Psoas muscle (tissue), 8 donors: ENCODE measurements around the gene BBS12. TPM values are rescaled to one million over a fixed set of nuclear protein-coding genes. Genes with fewer than 3 reads are reported as not detected.

Source experiments
- ATAC-seq, 4 donors: fragments of 200-7000 bp; cut with Tn5 transposase; one replicate each; pipeline ENCODE4 v1.9.1; 2020; ENCODE audit warnings: moderate library complexity in 3 of 4, mild to moderate bottlenecking in 2 of 4
- DNase-seq, 2 donors: peaks; one replicate each; pipeline ENCODE4 v3.0.0-alpha.2; 2020
- H3K27ac ChIP-seq: fragments of 200-600 bp; one replicate; pipeline ENCODE4 v1.8.0; 2022
- H3K27me3 ChIP-seq, 3 donors: fragments of 200-600 bp in 1 of 3; one replicate each; pipeline versions ENCODE4 v1.6.1 to v1.8.0; 2013 to 2022; ENCODE audit warnings: low read length in 2 of 3, mild to moderate bottlenecking in 2 of 3, moderate library complexity in 1 of 3; ENCODE audit not compliant: insufficient read depth in 3 of 3
- H3K36me3 ChIP-seq, 2 donors: fragments of 200-600 bp in 1 of 2; one replicate each; pipeline versions ENCODE4 v1.6.1 to v1.8.0; 2013 to 2022; ENCODE audit warnings: low read depth in 1 of 2, mild to moderate bottlenecking in 1 of 2, moderate library complexity in 1 of 2; ENCODE audit not compliant: insufficient read depth in 1 of 2
- H3K4me1 ChIP-seq: fragments of 200-600 bp; one replicate; pipeline ENCODE4 v1.8.0; 2022
- H3K4me3 ChIP-seq: fragments of 200-600 bp; one replicate; pipeline ENCODE4 v1.8.0; 2022; ENCODE audit warnings: mild to moderate bottlenecking
- H3K9me3 ChIP-seq: fragments of 200-600 bp; one replicate; pipeline ENCODE4 v1.8.0; 2022
- WGBS, 3 donors: extraction: QIAGEN DNeasy Blood & Tissue Kit; methylation state at CpG; one replicate each; pipeline versions ENCODE4 v1.1.6 to v1.1.7; 2013; 5-methylcytosine and 5-hydroxymethylcytosine counted together
- intact Hi-C, 2 donors: fragments of 100-400 bp; cut with DNase I; formaldehyde crosslinking; loops; one replicate each; pipeline versions ENCODE4 v1.11.0 to v1.14.2; 2022
- polyA plus RNA-seq, 3 donors: library from polyadenylated mRNA; stranded (reverse); fragments of 200-250 nt; gene quantifications; one replicate each; pipeline ENCODE4 v1.2.3, GENCODE V29; 2013
- total RNA-seq, 4 donors: library from RNA; stranded (reverse); fragmentation: NEBNext Ultra II Directional in 2 of 4; extraction: Animal tissue kit (Norgen Biotek cat#: 25700) in 2 of 4; gene quantifications; one replicate each; pipeline versions ENCODE4 v1.2.1 to v1.2.4, GENCODE V29; 2021 to 2023
- TF ChIP-seq, protein P1 (sequence below): fragments of 200-600 bp; IDR thresholded peaks from one replicate; pipeline ENCODE4 v1.8.0; 2022; ENCODE audit warnings: antibody characterized with exemption
- donor health status: healthy with polysubstance abuse.
- donor health status: DM: no; HTN: no; CAD: no; lungs with moderate emphysema.
- donor health status: Bipolar disorder and iron deficiency.
- donor health status: healthy.
- donor health status: DM: yes; HTN: yes; CAD: no.
- donor health status: DM: no; HTN: no; CAD: no.
- donor health status: DM: no; HTN: no; CAD: no.
- donor health status: DM: yes; HTN: yes; CAD: no.

Gene BBS12
- total and polyA plus RNA-seq, 7 donors = 0.54 to 5.4 (median 1.0) TPM

- Histone ChIP-seq H3K27ac (no peak overlapping the region), H3K9me3 (no peaks in the 10 kb centered on the region), H3K4me1 (no peaks in the 10 kb centered on the region), H3K27me3 (no peaks in the 10 kb centered on the region), H3K36me3 (peaks cover 0 to 11% of the 10 kb centered on the region in 2 donors), H3K4me3 (no peak overlapping the region)
- TF ChIP-seq, protein P1, sequence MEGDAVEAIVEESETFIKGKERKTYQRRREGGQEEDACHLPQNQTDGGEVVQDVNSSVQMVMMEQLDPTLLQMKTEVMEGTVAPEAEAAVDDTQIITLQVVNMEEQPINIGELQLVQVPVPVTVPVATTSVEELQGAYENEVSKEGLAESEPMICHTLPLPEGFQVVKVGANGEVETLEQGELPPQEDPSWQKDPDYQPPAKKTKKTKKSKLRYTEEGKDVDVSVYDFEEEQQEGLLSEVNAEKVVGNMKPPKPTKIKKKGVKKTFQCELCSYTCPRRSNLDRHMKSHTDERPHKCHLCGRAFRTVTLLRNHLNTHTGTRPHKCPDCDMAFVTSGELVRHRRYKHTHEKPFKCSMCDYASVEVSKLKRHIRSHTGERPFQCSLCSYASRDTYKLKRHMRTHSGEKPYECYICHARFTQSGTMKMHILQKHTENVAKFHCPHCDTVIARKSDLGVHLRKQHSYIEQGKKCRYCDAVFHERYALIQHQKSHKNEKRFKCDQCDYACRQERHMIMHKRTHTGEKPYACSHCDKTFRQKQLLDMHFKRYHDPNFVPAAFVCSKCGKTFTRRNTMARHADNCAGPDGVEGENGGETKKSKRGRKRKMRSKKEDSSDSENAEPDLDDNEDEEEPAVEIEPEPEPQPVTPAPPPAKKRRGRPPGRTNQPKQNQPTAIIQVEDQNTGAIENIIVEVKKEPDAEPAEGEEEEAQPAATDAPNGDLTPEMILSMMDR = no peak
- 94 to 97% (median 95%) methylated on average over 2 of the region's 2 CpGs for WGBS, 3 donors
- no peak for DNase-seq
- intact Hi-C loops = no loop called here
- no peak for ATAC-seq
Measured at GRCh38 chr4:122746485-122746965, 14.0 kb downstream of the BBS12 start.

- no peak for DNase-seq
- no peaks in the 10 kb centered on the region for H3K4me1 ChIP-seq
- no peaks in the 10 kb centered on the region for H3K27me3 ChIP-seq
- TF ChIP-seq, protein P1 = no peak
- no peak overlapping the region for H3K27ac ChIP-seq
- 33 to 100% (median 98%) methylated on average over 1 of the region's 1 CpG for WGBS, 3 donors
- no peak overlapping the region for H3K4me3 ChIP-seq
- ATAC-seq = no peak
- intact Hi-C loops = no loop called here
- peaks cover 0 to 8% of the 10 kb centered on the region in 2 donors for H3K36me3 ChIP-seq
- H3K9me3 ChIP-seq = no peaks in the 10 kb centered on the region
Measured at GRCh38 chr4:122747068-122747467, 14.6 kb downstream of the BBS12 start.

DNA sequence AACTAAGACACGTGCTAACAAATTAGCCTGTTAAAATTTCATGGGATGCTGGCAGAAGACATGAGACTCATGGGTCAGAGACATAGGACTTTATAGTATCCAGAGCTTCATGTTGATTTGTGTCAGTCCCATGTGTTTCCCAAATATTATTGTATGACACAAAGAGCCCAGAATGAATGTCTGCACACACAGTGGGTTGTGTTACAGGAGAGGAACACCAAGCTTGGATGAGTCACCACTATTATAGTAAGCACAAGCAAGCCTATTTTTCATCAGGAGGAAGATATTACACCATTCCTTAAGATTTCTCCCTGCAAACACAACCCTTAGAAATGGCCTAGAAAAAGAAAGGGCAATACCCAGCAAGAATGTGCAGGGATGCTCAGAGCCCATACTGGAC, 15.4 kb downstream of the BBS12 start:
- ATAC-seq (no peak), DNase-seq (no peak)
- intact Hi-C loops = no loop called here
- no peak overlapping the region for H3K27ac ChIP-seq
- no peak overlapping the region for H3K4me3 ChIP-seq
- no peaks in the 10 kb centered on the region for H3K9me3 ChIP-seq
- H3K4me1 ChIP-seq = no peaks in the 10 kb centered on the region
- 83 to 92% (median 86%) methylated on average over 1 of the region's 1 CpG for WGBS, 3 donors
- no peaks in the 10 kb centered on the region for H3K36me3 ChIP-seq
- no peaks in the 10 kb centered on the region for H3K27me3 ChIP-seq
- TF ChIP-seq, protein P1 = no peak

DNA sequence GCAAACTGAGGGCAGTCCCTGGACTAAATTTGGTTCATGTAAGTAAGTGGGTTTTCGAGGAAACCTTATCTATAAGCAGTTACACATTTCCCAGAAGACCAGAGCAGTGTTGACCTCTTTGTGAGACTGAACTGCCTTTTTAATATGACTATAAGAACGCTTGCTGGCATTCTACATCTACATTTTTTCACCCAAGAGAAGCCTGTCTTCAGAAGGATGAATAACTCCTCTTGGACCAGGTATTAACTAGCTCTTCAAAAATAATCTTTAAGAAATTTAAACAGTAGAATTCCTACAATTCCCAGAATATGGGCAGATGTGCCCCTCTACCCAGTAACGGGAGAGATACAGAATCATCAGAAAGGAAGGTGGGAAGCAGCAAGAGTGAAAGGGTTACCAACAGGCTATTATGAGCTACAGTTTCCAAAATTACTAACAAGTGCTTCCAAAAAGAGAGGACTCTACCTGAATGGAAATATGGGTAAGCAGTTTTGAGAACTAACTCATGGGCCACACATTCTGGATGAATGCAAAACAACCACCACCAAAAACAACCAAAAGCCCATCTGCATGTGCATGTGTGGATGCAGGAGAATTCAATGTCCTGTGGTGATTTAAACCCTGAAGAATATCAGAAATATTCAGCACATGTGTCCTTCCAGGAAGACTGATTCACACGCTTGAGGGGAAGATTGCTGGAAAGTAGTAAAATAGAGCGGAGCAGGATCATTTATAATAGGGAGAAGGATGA, 17.4 kb downstream of the BBS12 start:
- Histone ChIP-seq H3K36me3 (no peaks in the 10 kb centered on the region), H3K4me1 (no peaks in the 10 kb centered on the region), H3K4me3 (no peak overlapping the region), H3K27ac (no peak overlapping the region), H3K27me3 (no peaks in the 10 kb centered on the region), H3K9me3 (no peaks in the 10 kb centered on the region)
- ATAC-seq (no peak), DNase-seq (no peak)
- WGBS, 3 donors = 86 to 89% (median 87%) methylated on average over 5 of the region's 5 CpGs
- TF ChIP-seq, protein P1 = no peak
- intact Hi-C loops = loop anchor here in 1 of 2 donors (5.0 to 10.0 kb wide), 2 partner anchors 162 to 1515 kb away; no protein-coding TSS in a partner anchor
